ENCODE data around the gene S1PR2.

- TF ChIP-seq POLR2A (IDR thresholded peaks at IDR 0.05; ENCODE audit: low read length): no peak
- no peak for TF ChIP-seq GATA1 (IDR thresholded peaks at IDR 0.05; ENCODE audit: low read depth, low read length)
Observed at GRCh38 chr19:10260141-10260584, 29.0 kb upstream of the S1PR2 start.
